Motor neuron (in vitro differentiated cells): Measurements from ENCODE around the gene HOXA7. TPM values are rescaled to one million over a fixed set of nuclear protein-coding genes. Genes with fewer than 3 reads are reported as not detected.

Experiments
- ATAC-seq, 8 experiments: fragments of 200-7000 bp; cut with Tn5 transposase; replicated peaks in 6 of 8; 2 replicates each; pipeline ENCODE4 v1.8.0; 2021; ENCODE audit warnings: mild to moderate bottlenecking in 8 of 8, moderate library complexity in 8 of 8
- H3K27ac ChIP-seq, 2 donors: fragments of 250-450 bp; sonication (Bioruptor Pico); 2 replicates each; pipeline ENCODE4 v1.9.0; 2021; ENCODE audit warnings: antibody characterized with exemption in 2 of 2, mild to moderate bottlenecking in 2 of 2, moderate library complexity in 1 of 2
- H3K4me1 ChIP-seq, 2 donors: fragments of 250-450 bp; sonication (Bioruptor Pico); replicated peaks in 1 of 2; 2 replicates each; pipeline ENCODE4 v1.6.1; 2021; ENCODE audit warnings: antibody characterized with exemption in 2 of 2, mild to moderate bottlenecking in 2 of 2, moderate library complexity in 1 of 2
- H3K4me3 ChIP-seq, 5 donors: fragments of 250-450 bp; sonication (Bioruptor Pico); 2 replicates each; pipeline ENCODE4 v1.9.0; 2021; ENCODE audit warnings: antibody characterized with exemption in 5 of 5, mild to moderate bottlenecking in 5 of 5, moderate library complexity in 4 of 5
- WGBS, 10 experiments: fragments of 450-650 bp; shearing (Covaris generic); methylation state at CpG; one replicate each; pipeline ENCODE4 v1.0.0; 2022; 5-methylcytosine and 5-hydroxymethylcytosine counted together
- in situ Hi-C, 9 experiments: fragments of 400-800 bp; cut with MboI; loops; one replicate each; pipeline ENCODE4 v1.15.0; 2021; ENCODE audit warnings: low sequenced_read_pairs in 9 of 9, low pct_unique_long_range_greater_than_20kb in 2 of 9; ENCODE audit not compliant: unreplicated experiment in 9 of 9
- total RNA-seq, 8 experiments: library from RNA; unstranded; fragments of 300-600 nt; gene quantifications; 2 replicates each; pipeline versions ENCODE4 v1.2.3 to v1.2.4, GENCODE V29; 2022

HOXA7 gene
- total RNA-seq, 8 experiments from 2014 or later, result 4.2 to 20.0 (median 12.2) TPM

DNA sequence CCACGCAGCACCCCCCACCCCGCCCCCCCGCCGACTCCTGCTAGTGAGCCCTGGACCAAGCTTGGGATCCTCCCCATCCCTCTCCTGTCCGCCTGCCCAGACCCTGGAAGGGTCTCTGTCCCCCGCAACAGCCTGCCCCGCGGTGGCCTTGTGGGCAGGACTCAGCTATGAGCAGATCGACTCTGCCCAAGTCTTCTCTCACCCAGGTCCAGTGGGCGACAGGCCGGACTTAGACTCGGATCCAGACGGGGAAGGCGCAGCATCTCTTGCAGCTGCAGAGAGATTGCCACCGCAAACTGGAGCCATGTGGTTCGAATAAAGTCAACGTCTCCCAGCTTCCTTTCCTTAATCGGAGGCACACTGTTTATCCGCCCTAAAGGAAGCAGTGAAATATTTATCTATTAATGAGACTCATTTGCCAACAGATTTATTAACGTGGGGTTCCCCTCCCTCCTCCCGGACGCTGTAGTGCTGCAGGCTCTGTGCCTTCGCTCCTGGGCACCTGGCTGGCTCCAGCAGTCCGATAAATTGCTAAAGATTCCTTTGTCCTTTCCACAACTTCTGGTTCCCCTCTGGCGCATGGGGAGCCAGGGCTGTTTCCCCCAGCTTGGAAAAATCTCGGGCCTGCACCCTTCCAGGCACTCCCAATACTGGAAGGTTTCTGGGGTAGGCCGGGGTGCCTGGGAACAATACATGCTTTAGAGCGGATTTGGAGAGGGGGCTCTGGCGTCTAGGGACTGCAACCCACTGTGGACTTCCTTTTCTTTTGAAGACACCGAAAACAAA is 634 bp upstream of the HOXA7 start:
- Histone ChIP-seq H3K4me3 (peak overlapping the region; percentile 43 to 64 (median 50)), H3K4me1 (peaks cover 5 to 13% of the 10 kb centered on the region in 2 donors), H3K27ac (no peak overlapping the region)
- 33 to 100% (median 47%) methylated on average over 2 to 10 of the region's 30 CpGs; no CpG with 5 or more reads in 3 of the 10 experiments for WGBS, 10 experiments
- in situ Hi-C loops, result loop anchor here in 5 of 9 experiments (5.0 to 25.0 kb wide), 4 partner anchors 460 to 1295 kb away; no protein-coding TSS in a partner anchor
- ATAC-seq, result peak in 5 of 8 experiments; percentile 12 to 31 (median 26)

DNA sequence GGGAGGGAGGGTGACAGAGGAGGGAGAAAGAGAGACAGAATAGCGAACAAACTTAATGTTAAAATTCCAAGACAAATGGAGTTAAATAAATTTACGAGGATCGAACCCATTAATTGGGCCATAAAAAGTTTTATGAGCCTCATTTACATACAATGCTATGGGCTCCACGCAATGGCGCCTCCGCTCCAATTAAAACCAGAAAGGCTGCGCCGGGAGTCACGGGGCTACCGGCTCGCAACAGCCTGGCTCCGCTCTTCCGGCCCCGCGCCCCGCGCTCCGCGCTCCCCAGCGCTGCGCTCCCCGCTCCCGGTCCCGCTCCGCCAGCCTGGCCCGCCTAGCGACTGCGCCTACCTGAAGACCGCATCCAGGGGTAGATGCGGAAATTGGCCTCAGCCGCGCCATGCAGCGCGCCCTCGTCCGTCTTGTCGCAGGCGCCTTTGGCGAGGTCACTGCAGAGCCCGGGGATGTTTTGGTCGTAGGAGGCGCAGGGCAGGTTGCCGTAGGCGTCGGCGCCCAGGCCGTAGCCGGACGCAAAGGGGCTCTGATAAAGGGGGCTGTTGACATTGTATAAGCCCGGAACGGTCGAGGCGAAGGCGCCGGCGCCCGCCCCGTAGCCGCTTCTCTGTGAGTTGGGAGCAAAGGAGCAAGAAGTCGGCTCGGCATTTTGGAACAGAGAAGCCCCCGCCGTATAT is 513 bp downstream of the HOXA7 start:
- H3K4me3 ChIP-seq, result peak overlapping the region; percentile 43 to 64 (median 50)
- peaks cover 9 to 13% of the 10 kb centered on the region in 2 donors for H3K4me1 ChIP-seq
- ATAC-seq, result peak; percentile 12 to 52 (median 32)
- H3K27ac ChIP-seq, result peak overlapping the region in 1 of 2 donors; percentile 46
- 0 to 44% (median 1%) methylated on average over 3 to 20 of the region's 63 CpGs; no CpG with 5 or more reads in 1 of the 10 experiments for WGBS, 10 experiments
- in situ Hi-C loops, result loop anchor here in 5 of 9 experiments (5.0 to 25.0 kb wide), 4 partner anchors 459 to 1294 kb away; no protein-coding TSS in a partner anchor

DNA sequence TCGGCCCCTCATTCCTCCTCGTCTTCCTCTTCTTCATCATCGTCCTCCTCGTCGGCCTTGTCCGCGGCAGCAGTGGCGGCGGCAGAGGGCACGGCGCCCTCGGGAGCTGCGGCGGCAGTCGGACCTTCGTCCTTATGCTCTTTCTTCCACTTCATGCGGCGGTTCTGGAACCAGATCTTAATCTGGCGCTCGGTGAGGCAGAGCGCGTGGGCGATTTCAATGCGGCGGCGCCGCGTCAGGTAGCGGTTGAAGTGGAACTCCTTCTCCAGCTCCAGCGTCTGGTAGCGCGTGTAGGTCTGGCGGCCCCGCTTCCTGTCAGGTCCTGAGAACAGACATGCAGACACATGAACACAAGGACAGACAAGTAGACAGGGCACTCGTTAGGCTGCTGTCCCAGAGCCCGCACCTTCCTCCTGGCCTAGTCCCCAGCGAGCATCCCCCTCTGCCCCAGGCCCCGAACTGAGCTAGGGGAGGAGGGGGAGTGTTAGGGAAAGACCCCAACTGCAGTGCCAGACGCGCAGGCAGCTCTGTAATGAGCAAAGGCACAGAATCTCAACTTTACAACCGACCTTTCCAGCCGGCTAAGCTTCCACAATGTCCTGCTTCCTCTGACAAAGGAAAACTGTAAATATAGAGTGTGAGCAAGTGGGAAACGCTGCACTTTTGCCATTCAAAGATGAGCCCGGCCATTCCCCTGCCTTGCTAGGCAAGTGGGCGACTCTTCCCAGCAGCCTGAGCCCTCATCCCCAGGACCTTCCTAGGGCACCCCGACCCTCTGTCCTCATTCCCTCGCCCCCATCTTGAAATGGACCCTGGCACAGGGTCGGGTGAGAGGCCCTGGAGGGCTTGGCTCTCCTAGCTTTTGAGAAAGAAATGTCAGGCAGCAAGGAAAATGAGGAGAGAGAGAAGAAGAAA is 1.3 kb downstream of the HOXA7 start:
- in situ Hi-C loops, result loop anchor here in 5 of 9 experiments (5.0 to 25.0 kb wide), 4 partner anchors 458 to 1293 kb away; no protein-coding TSS in a partner anchor
- Histone ChIP-seq H3K4me1 (peaks cover 6 to 15% of the 10 kb centered on the region in 2 donors), H3K27ac (no peak overlapping the region), H3K4me3 (peak overlapping the region; percentile 43 to 64 (median 50))
- 17 to 100% (median 51%) methylated on average over 2 to 19 of the region's 48 CpGs; no CpG with 5 or more reads in 1 of the 10 experiments for WGBS, 10 experiments
- no peak for ATAC-seq

DNA sequence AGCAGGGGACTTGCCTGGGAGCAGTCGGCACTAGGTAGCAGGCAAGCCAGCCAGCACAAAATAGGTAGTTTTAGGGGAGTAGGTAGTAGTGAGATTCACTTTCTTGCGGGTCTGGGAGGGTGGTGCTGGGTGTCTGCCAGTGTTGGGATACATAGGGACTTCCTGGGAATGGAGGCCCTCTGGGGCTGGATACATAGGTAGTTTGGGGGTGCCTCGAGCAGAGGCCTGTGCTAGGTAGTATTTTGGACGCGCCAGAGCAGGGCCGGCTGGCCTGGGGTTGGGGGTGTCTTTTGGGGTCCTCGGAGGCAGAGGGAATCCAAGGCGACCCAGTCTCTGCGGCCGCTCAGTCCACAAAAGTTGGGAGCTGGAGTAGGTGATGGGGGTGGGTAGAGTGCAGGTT is 2.1 kb downstream of the HOXA7 start:
- Histone ChIP-seq H3K27ac (no peak overlapping the region), H3K4me3 (no peak overlapping the region), H3K4me1 (peaks cover 5 to 18% of the 10 kb centered on the region in 2 donors)
- WGBS, 10 experiments, result 67 to 100% (median 94%) methylated on average over 1 to 5 of the region's 10 CpGs; no CpG with 5 or more reads in 6 of the 10 experiments
- in situ Hi-C loops, result loop anchor here in 5 of 9 experiments (25.0 kb wide), 3 partner anchors 767 to 1292 kb away; no protein-coding TSS in a partner anchor
- no peak for ATAC-seq

DNA sequence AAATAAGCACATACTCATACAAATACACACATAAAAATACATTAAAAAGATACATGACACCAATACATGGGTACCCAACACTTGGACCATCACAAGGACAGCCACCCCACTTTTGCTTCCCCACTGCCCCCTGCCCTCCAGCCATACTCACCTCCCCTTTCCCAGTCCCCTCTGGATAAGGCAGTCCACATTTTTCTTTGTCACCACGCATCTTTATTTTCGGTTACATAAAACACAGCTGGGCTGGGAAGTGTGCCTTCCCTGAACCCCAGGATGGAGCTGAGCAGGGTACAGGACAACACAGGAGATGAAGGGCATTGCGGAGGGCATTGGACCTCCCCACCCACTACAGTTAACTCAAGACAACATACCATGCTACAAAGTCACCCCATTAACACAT is 2.9 kb downstream of the HOXA7 start:
- ATAC-seq, result no peak
- in situ Hi-C loops, result loop anchor here in 5 of 9 experiments (25.0 kb wide), 3 partner anchors 766 to 1291 kb away; no protein-coding TSS in a partner anchor
- Histone ChIP-seq H3K27ac (no peak overlapping the region), H3K4me3 (no peak overlapping the region), H3K4me1 (peaks cover 5 to 27% of the 10 kb centered on the region in 2 donors)
- 20 to 100% (median 82%) methylated on average over 1 to 2 of the region's 3 CpGs; no CpG with 5 or more reads in 4 of the 10 experiments for WGBS, 10 experiments

DNA sequence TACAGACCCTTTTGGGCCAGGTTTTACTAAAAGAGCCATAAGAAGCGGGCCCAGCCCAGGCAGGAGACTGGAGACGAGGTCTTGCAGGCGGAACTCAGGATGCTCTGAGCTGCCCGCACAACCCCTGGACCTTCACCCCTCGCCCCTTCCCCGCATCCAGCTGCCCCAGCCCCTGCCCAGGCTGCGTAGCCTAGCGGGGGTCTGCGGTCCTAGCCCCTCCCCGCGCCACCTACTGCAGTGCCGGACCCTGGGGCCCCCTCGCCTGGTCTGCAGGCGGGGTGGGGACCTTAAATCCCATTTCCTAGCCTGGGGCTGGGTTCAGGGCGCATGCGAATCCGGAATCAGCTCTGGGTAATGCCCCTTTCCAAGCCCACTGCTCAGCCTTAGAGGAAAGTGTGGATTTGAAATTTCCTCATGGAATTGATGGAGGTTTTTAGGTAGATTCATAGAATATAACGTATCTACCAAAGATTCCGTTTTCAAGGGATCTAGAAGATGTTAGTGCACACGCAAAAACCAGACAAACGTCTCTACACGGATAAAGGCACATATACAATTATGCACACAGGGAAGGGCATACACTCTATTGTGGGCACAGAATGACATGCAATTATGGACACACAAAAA is 3.5 kb downstream of the HOXA7 start:
- in situ Hi-C loops, result loop anchor here in 5 of 9 experiments (25.0 kb wide), 3 partner anchors 766 to 1291 kb away; no protein-coding TSS in a partner anchor
- no peak overlapping the region for H3K4me3 ChIP-seq
- no peak for ATAC-seq
- WGBS, 10 experiments, result 30 to 94% (median 66%) methylated on average over 2 to 5 of the region's 22 CpGs; no CpG with 5 or more reads in 2 of the 10 experiments
- no peak overlapping the region for H3K27ac ChIP-seq
- peaks cover 5 to 32% of the 10 kb centered on the region in 2 donors for H3K4me1 ChIP-seq

DNA sequence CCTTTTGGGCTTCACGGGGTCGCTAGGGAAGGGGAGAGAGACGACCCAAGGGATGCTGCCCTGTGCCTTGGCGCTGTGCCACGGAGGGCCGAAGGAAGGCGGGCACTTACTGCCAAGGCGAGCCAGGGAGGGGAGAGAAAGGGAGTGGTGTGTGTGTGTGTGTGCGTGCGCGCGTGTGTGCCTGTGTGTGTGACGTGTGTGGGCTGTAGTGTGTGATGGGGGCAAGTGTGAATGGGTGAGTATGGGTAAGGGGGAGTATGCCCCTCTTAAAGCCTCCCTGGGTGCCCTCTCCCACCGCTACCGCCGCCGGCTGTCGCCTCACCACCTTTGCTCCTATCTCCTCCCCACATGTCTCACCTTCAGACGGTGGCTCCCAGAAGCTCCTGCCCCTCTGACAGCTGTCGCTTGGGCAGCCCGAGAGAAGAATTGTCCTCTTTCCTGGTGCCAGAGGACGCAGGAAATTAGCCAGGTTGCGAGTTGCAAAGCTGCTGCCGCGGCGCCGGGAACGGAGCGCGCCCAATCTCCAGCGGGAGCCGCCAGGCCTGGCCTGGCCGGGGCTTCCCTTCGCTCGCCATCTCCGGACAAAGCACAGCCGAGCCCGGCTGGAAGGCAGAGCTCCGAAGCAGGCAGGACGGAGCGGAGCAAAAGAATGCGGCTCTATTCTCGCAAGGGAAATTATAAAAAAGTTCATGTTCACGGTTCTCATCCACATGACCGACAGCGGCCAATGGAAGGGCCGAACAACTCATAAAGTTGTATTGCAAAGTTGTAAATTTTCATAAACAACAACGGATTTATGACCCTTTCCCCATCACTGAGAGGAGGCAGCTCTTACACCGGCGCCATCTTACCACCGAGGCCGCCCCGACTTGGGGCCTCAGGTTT is 4.3 kb downstream of the HOXA7 start, which contains the start of gene HOXA3:
TSS of gene HOXA3 (minus strand) at position 653 of the 885 bp plus-strand sequence. CDS start 41,943 bp downstream, outside the sequence.
- Histone ChIP-seq H3K4me1 (peaks cover 5 to 32% of the 10 kb centered on the region in 2 donors), H3K4me3 (peak within 1 kb of the TSS; percentile 41 to 63 (median 47)), H3K27ac (peak within 1 kb of the TSS in 1 of 2 donors; percentile 83)
- WGBS, 10 experiments, result 0 to 80% (median 34%) methylated on average over 1 to 23 of the region's 53 CpGs; no CpG with 5 or more reads in 1 of the 10 experiments
- in situ Hi-C loops, result loop anchor here in 5 of 9 experiments (25.0 kb wide), 3 partner anchors 765 to 1290 kb away; no protein-coding TSS in a partner anchor
- ATAC-seq, result peak in 3 of 8 experiments; percentile 6 to 40 (median 17)

DNA sequence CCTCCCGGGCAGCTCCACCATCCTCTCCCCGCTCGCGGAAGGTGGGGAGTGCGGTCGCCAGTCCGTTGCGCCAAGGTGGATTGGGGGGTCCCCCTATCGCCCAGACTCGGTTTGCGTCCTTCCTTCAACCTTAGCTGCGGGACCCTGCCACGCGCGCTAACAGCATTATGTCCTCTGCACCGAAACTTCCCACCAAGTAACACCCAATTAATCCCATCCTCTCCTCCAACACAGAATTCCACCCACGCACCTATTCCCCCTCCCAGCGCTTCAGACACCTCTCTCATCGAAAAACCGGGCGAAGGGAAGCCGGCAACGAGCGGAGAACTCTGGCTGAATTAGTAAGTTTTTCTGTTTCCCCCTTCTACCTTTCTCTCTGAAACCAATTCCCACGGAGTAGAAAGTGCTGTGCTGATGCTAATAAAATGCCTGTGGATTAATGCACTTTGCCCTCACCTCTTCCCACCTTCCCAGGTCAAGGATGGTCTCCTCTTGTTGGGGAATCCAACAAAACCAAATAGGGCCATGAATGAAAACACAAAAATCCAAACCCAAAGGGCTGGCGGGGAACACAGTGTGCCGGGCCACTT is 5.0 kb downstream of the HOXA7 start:
- Histone ChIP-seq H3K4me3 (peak overlapping the region; percentile 41 to 63 (median 47)), H3K4me1 (peaks cover 5 to 32% of the 10 kb centered on the region in 2 donors), H3K27ac (peak overlapping the region in 1 of 2 donors; percentile 83)
- no peak for ATAC-seq
- 0 to 40% (median 28%) methylated on average over 1 to 19 of the region's 27 CpGs; no CpG with 5 or more reads in 1 of the 10 experiments for WGBS, 10 experiments
- in situ Hi-C loops, result loop anchor here in 5 of 9 experiments (25.0 kb wide), 3 partner anchors 764 to 1289 kb away; no protein-coding TSS in a partner anchor

DNA sequence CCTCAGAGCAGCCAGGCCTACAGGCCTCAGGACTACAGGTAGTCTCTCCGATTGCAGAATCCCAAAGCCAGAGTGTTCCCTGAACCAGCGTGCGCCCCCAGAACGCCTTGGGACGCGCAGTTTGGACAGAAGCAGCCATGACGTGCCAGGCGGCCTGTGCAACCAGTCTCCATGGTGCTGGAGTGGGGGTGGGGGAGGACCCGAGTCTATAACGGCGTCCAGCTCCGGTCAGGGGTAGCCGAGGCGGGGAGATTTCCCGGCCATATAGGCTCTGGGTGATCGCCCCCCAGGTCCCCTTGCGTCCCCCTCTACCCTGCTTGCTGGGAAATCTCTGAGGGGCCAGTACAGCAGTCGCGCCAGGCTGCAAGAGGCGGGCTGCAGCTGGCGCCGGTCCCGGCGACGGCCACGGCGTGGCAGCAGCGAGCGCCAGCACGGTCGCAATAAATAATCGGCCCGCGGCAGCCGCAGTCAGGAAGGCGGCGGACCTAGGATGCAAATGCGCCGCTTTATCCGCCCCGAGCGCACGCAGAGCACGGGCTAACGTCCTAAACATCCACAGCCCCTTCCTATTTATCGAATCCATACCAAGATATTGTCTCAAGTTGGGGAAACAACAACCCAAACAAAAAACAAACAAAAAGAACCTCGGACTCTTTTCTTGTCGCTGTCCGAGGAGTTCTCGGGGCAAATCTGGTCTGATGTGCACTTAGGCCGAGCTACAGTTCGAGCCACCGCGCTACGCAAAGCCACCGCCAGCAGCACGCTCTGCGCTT is 5.7 kb downstream of the HOXA7 start:
- H3K4me3 ChIP-seq, result peak overlapping the region; percentile 41 to 63 (median 47)
- peak overlapping the region; percentile 3 to 83 for H3K27ac ChIP-seq
- 0 to 6% (median 0%) methylated on average over 1 to 12 of the region's 58 CpGs; no CpG with 5 or more reads in 3 of the 10 experiments for WGBS, 10 experiments
- in situ Hi-C loops, result loop anchor here in 5 of 9 experiments (25.0 kb wide), 3 partner anchors 763 to 1288 kb away; no protein-coding TSS in a partner anchor
- peak; percentile 49 to 81 (median 72) for ATAC-seq
- peaks cover 5 to 32% of the 10 kb centered on the region in 2 donors for H3K4me1 ChIP-seq
